ENCODE results near the gene RAPGEF4.

DNA sequence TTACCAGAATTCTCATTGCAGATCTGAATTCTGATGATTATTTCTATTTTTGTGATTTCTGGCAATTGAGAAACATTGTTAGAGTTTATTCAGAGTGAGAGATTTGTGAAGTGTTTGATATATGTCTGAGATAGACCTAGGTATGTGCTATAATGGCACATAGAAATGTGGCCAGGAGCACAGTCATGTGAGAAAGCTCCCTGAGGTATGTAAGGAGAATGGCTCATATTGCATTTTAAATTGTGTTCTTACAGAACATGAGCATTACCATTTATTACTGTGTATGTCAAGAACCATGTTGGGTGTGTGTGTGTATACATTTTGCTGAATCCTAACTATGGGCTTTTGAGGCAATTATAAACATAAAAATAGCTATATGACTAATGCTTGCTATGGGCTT lies 101.2 kb downstream of the RAPGEF4 start:
- TF ChIP-seq, protein P1, sequence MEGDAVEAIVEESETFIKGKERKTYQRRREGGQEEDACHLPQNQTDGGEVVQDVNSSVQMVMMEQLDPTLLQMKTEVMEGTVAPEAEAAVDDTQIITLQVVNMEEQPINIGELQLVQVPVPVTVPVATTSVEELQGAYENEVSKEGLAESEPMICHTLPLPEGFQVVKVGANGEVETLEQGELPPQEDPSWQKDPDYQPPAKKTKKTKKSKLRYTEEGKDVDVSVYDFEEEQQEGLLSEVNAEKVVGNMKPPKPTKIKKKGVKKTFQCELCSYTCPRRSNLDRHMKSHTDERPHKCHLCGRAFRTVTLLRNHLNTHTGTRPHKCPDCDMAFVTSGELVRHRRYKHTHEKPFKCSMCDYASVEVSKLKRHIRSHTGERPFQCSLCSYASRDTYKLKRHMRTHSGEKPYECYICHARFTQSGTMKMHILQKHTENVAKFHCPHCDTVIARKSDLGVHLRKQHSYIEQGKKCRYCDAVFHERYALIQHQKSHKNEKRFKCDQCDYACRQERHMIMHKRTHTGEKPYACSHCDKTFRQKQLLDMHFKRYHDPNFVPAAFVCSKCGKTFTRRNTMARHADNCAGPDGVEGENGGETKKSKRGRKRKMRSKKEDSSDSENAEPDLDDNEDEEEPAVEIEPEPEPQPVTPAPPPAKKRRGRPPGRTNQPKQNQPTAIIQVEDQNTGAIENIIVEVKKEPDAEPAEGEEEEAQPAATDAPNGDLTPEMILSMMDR (IDR thresholded peaks at IDR 0.05) = no peak
- TF ChIP-seq POLR2A (IDR thresholded peaks at IDR 0.05) = no peak
